ENCODE measurements around the gene CASP10.

GRCh38 chr2:201199847-201200246, 16.9 kb downstream of the CASP10 start:
- no peak for TF ChIP-seq CTCF (IDR thresholded peaks at IDR 0.05)
- TF ChIP-seq EZH2 (IDR thresholded peaks at IDR 0.05; ENCODE audit: borderline replicate concordance, insufficient read depth, low read depth, low read length, poor library complexity, severe bottlenecking): no peak
